ENCODE data around the gene CCR4. TPM values are rescaled to one million over a fixed set of nuclear protein-coding genes. Genes with fewer than 3 reads are reported as not detected.
"Not testable (repeated sequence)": the region's sequence is repeated elsewhere in the genome, so short reads cannot be mapped to it uniquely, and the experiment has no call there.

The CCR4 gene
- total and polyA plus RNA-seq, 7 donors, result 0.16 to 3.1 TPM; not detected in 5

- TF ChIP-seq EP300 (IDR thresholded peaks at IDR 0.05) (no peak), POLR2A (IDR thresholded peaks at IDR 0.05) (no peak), CTCF (IDR thresholded peaks at IDR 0.05) (no peak), POLR2AphosphoS5 (IDR thresholded peaks at IDR 0.05) (no peak)
- H3K4me3 ChIP-seq, result no peak overlapping the region
- intact Hi-C loops (cut with DNase I), result no loop called here
- no peaks in the 10 kb centered on the region for H3K9me3 ChIP-seq
- H3K36me3 ChIP-seq, result no peaks in the 10 kb centered on the region
- H3K27me3 ChIP-seq, result no peaks in the 10 kb centered on the region
- no peak overlapping the region for H3K27ac ChIP-seq
- DNase-seq, result no peak
- H3K4me1 ChIP-seq, result no peaks in the 10 kb centered on the region
These were observed 31.7 kb downstream of the CCR4 start for GRCh38 chr3:32983124-32983523.

- H3K27me3 ChIP-seq; H3K36me3 ChIP-seq; H3K9me3 ChIP-seq; H3K4me3 ChIP-seq; intact Hi-C loops (cut with DNase I); H3K27ac ChIP-seq; H3K4me1 ChIP-seq; DNase-seq: not testable (repeated sequence)
- WGBS, 2 donors, result 80 to 92% methylated on average over 3 of the region's 3 CpGs
These were observed 33.5 kb downstream of the CCR4 start for GRCh38 chr3:32984918-32985317.

- 88 to 91% methylated on average over 6 of the region's 6 CpGs for WGBS, 2 donors
- H3K27me3 ChIP-seq, result no peaks in the 10 kb centered on the region
- no peaks in the 10 kb centered on the region for H3K9me3 ChIP-seq
- H3K4me1 ChIP-seq, result no peaks in the 10 kb centered on the region
- DNase-seq, result no peak
- intact Hi-C loops (cut with DNase I), result no loop called here
- TF ChIP-seq EP300 (IDR thresholded peaks at IDR 0.05) (no peak), POLR2A (IDR thresholded peaks at IDR 0.05) (no peak), CTCF (IDR thresholded peaks at IDR 0.05) (no peak), POLR2AphosphoS5 (IDR thresholded peaks at IDR 0.05) (no peak)
- H3K36me3 ChIP-seq, result no peaks in the 10 kb centered on the region
- H3K4me3 ChIP-seq, result no peak overlapping the region
- no peak overlapping the region for H3K27ac ChIP-seq
These were observed 37.7 kb downstream of the CCR4 start for GRCh38 chr3:32989171-32989570.

GRCh38 chr3:32990116-32990515 lies 38.7 kb downstream of the CCR4 start:
- no peaks in the 10 kb centered on the region for H3K36me3 ChIP-seq
- no peak for TF ChIP-seq POLR2A (IDR thresholded peaks at IDR 0.05)
- no peak for TF ChIP-seq POLR2AphosphoS5 (IDR thresholded peaks at IDR 0.05)
- TF ChIP-seq CTCF (IDR thresholded peaks at IDR 0.05), result no peak
- no peak for TF ChIP-seq EP300 (IDR thresholded peaks at IDR 0.05)
- no peak overlapping the region for H3K27ac ChIP-seq
- WGBS, 2 donors, result 98 to 99% methylated on average over 2 of the region's 2 CpGs
- intact Hi-C loops (cut with DNase I), result no loop called here
- no peaks in the 10 kb centered on the region for H3K27me3 ChIP-seq
- no peaks in the 10 kb centered on the region for H3K4me1 ChIP-seq
- H3K9me3 ChIP-seq, result no peaks in the 10 kb centered on the region
- DNase-seq, result no peak
- no peak overlapping the region for H3K4me3 ChIP-seq

- no peaks in the 10 kb centered on the region for H3K9me3 ChIP-seq
- H3K4me1 ChIP-seq, result no peaks in the 10 kb centered on the region
- no peaks in the 10 kb centered on the region for H3K27me3 ChIP-seq
- H3K4me3 ChIP-seq, result no peak overlapping the region
- TF ChIP-seq POLR2AphosphoS5 (IDR thresholded peaks at IDR 0.05), result no peak
- no peak for TF ChIP-seq EP300 (IDR thresholded peaks at IDR 0.05)
- no peak for TF ChIP-seq POLR2A (IDR thresholded peaks at IDR 0.05)
- TF ChIP-seq CTCF (IDR thresholded peaks at IDR 0.05), result no peak
- no peak overlapping the region for H3K27ac ChIP-seq
- no peak for DNase-seq
- intact Hi-C loops (cut with DNase I), result no loop called here
- H3K36me3 ChIP-seq, result peaks cover 0 to 2% (median 0%) of the 10 kb centered on the region in 4 donors
- 89 to 90% methylated on average over 7 of the region's 7 CpGs for WGBS, 2 donors
These were observed 40.3 kb downstream of the CCR4 start for GRCh38 chr3:32991781-32992180.

Data from sigmoid colon (tissue), 7 donors.